Hepatocyte (in vitro differentiated cells): Measurements from ENCODE around the gene C22orf39.

ENCODE experiments used
- CTCF ChIP-seq: fragments of 200-600 bp; sonication (generic); IDR thresholded peaks from 2 replicates; pipeline ENCODE4 v1.5.1; 2016; ENCODE audit warnings: antibody characterized with exemption, mild to moderate bottlenecking; ENCODE audit not compliant: poor library complexity
- EZH2phosphoT487 ChIP-seq: fragments of 200-600 bp; sonication (generic); IDR thresholded peaks from one replicate; pipeline ENCODE4 v1.6.1; 2018; ENCODE audit warnings: antibody characterized with exemption, mild to moderate bottlenecking, low read depth, moderate library complexity; ENCODE audit not compliant: unreplicated experiment, severe bottlenecking

GRCh38 chr22:19405133-19405532, 42.4 kb downstream of the C22orf39 start:
- TF ChIP-seq CTCF: no peak
- no peak for TF ChIP-seq EZH2phosphoT487
